H9 (cell line): Measurements from ENCODE around the gene SST. TPM values are rescaled to one million over a fixed set of nuclear protein-coding genes. Genes with fewer than 3 reads are reported as not detected.

Experiments used
- DNase-seq: peaks from one replicate; pipeline ENCODE4 v3.0.0-alpha.2; 2017
- H2AFZ ChIP-seq: one replicate; pipeline ENCODE4 v1.6.1; 2013; ENCODE audit warnings: mild to moderate bottlenecking, low read length, control low read depth, moderate library complexity
- H2AK5ac ChIP-seq: 2 replicates; pipeline ENCODE4 v1.6.1; 2013; ENCODE audit warnings: low read length, control low read depth, mixed read lengths; ENCODE audit not compliant: insufficient read length
- H2BK120ac ChIP-seq: one replicate; pipeline ENCODE4 v1.6.1; 2013; ENCODE audit warnings: low read depth, mild to moderate bottlenecking, low read length, control low read depth, inconsistent platforms; ENCODE audit not compliant: poor library complexity, severe bottlenecking
- H2BK12ac ChIP-seq: 2 replicates; pipeline ENCODE4 v1.6.1; 2013; ENCODE audit warnings: low read length, control low read depth, mixed read lengths, low read depth; ENCODE audit not compliant: insufficient read length
- H2BK15ac ChIP-seq: 2 replicates; pipeline ENCODE4 v1.6.1; 2013; ENCODE audit warnings: low read depth, low read length, control low read depth
- H2BK20ac ChIP-seq: one replicate; pipeline ENCODE4 v1.6.1; 2013; ENCODE audit warnings: low read depth, mild to moderate bottlenecking, low read length, control low read depth, inconsistent platforms; ENCODE audit not compliant: poor library complexity, severe bottlenecking
- H2BK5ac ChIP-seq: 2 replicates; pipeline ENCODE4 v1.6.1; 2013; ENCODE audit warnings: low read length, control low read depth, mixed read lengths; ENCODE audit not compliant: insufficient read length
- H3K14ac ChIP-seq: 2 replicates; pipeline ENCODE4 v1.6.1; 2013; ENCODE audit warnings: low read length, control low read depth; ENCODE audit not compliant: insufficient read depth
- H3K18ac ChIP-seq: 2 replicates; pipeline ENCODE4 v1.6.1; 2013; ENCODE audit warnings: low read depth, mild to moderate bottlenecking, mixed read lengths, low read length, control low read depth; ENCODE audit not compliant: insufficient read length
- H3K23ac ChIP-seq: 2 replicates; pipeline ENCODE4 v1.6.1; 2013; ENCODE audit warnings: low read length, control low read depth, mixed read lengths, low read depth; ENCODE audit not compliant: insufficient read length
- H3K23me2 ChIP-seq: 2 replicates; pipeline ENCODE4 v1.6.1; 2013; ENCODE audit warnings: low read depth, mild to moderate bottlenecking, mixed read lengths, low read length, control low read depth; ENCODE audit not compliant: insufficient read length, poor library complexity, severe bottlenecking
- H3K27ac ChIP-seq: 2 replicates; pipeline ENCODE4 v1.5.1; 2013; ENCODE audit warnings: low read length, control low read depth, mixed read lengths, low read depth; ENCODE audit not compliant: insufficient read length
- H3K27me3 ChIP-seq: 2 replicates; pipeline ENCODE4 v1.6.1; 2013; ENCODE audit warnings: low read length, control low read depth, inconsistent platforms; ENCODE audit not compliant: insufficient read depth
- H3K4ac ChIP-seq: 2 replicates; pipeline ENCODE4 v1.6.1; 2013; ENCODE audit warnings: low read depth, mild to moderate bottlenecking, control low read depth, inconsistent platforms, low read length, moderate library complexity
- H3K4me1 ChIP-seq: 2 replicates; pipeline ENCODE4 v1.6.1; 2013; ENCODE audit warnings: low read length, control low read depth, inconsistent platforms; ENCODE audit not compliant: insufficient read depth
- H3K4me2 ChIP-seq: 2 replicates; pipeline ENCODE4 v1.6.1; 2013; ENCODE audit warnings: low read length, control low read depth, mixed read lengths; ENCODE audit not compliant: insufficient read length, insufficient read depth
- H3K56ac ChIP-seq: 2 replicates; pipeline ENCODE4 v1.6.1; 2013; ENCODE audit warnings: low read depth, mild to moderate bottlenecking, mixed read lengths, low read length, control low read depth; ENCODE audit not compliant: insufficient read length
- H3K79me1 ChIP-seq: 2 replicates; pipeline ENCODE4 v1.6.1; 2013; ENCODE audit warnings: low read depth, mild to moderate bottlenecking, moderate library complexity, low read length, control low read depth, inconsistent platforms; ENCODE audit not compliant: insufficient read depth, poor library complexity, severe bottlenecking
- H3K79me2 ChIP-seq: 2 replicates; pipeline ENCODE4 v1.6.1; 2013; ENCODE audit warnings: low read length, control low read depth, inconsistent platforms; ENCODE audit not compliant: insufficient read depth
- H3K9ac ChIP-seq: 2 replicates; pipeline ENCODE4 v1.6.1; 2013; ENCODE audit warnings: low read length, control low read depth, mixed read lengths; ENCODE audit not compliant: insufficient read length; ENCODE audit errors: extremely low read depth
- H3K9me3 ChIP-seq: one replicate; pipeline ENCODE4 v1.6.1; 2013; ENCODE audit warnings: low read depth, low read length, inconsistent platforms; ENCODE audit not compliant: control insufficient read depth
- H3T11ph ChIP-seq: one replicate; pipeline ENCODE4 v1.6.1; 2013; ENCODE audit warnings: mild to moderate bottlenecking, low read length, control low read depth, inconsistent platforms
- H4K20me1 ChIP-seq: one replicate; pipeline ENCODE4 v1.6.1; 2013; ENCODE audit not compliant: control insufficient read depth, insufficient read length, insufficient read depth
- H4K5ac ChIP-seq: 2 replicates; pipeline ENCODE4 v1.6.1; 2013; ENCODE audit warnings: low read depth, mild to moderate bottlenecking, mixed read lengths, low read length, control low read depth; ENCODE audit not compliant: insufficient read length
- H4K8ac ChIP-seq: replicated peaks from 2 replicates; pipeline ENCODE4 v1.6.1; 2013; ENCODE audit warnings: low read length, control low read depth, mixed read lengths, low read depth; ENCODE audit not compliant: insufficient read length
- H4K91ac ChIP-seq: 2 replicates; pipeline ENCODE4 v1.6.1; 2013; ENCODE audit warnings: low read depth, mild to moderate bottlenecking, moderate library complexity, mixed read lengths, low read length, control low read depth; ENCODE audit not compliant: insufficient read length
- H3K27ac Mint-ChIP-seq, 3 experiments: 2 replicates in 2 of 3; 3 replicates in 1 of 3; pipeline ENCODE4 v1.8.0; 2020 to 2021; ENCODE audit warnings: mixed read lengths in 3 of 3, mild to moderate bottlenecking in 1 of 3, moderate library complexity in 1 of 3
- H3K27me3 Mint-ChIP-seq: 2 replicates; pipeline ENCODE4 v1.8.0; 2021; ENCODE audit warnings: low read depth, mild to moderate bottlenecking, moderate library complexity, mixed read lengths
- H3K36me3 Mint-ChIP-seq, 3 experiments: 2 replicates in 2 of 3; 3 replicates in 1 of 3; pipeline ENCODE4 v1.8.0; 2020 to 2021; ENCODE audit warnings: low read depth in 3 of 3, mixed read lengths in 3 of 3; ENCODE audit not compliant: insufficient read depth in 1 of 3
- H3K4me1 Mint-ChIP-seq, 2 experiments: 2 replicates each; pipeline ENCODE4 v1.8.0; 2020; ENCODE audit warnings: mixed read lengths in 2 of 2
- H3K4me3 Mint-ChIP-seq, 2 experiments: 2 replicates in 1 of 2; 3 replicates in 1 of 2; pipeline ENCODE4 v1.8.0; 2020 to 2021; ENCODE audit warnings: mild to moderate bottlenecking in 2 of 2, mixed read lengths in 2 of 2, moderate library complexity in 1 of 2
- H3K9me3 Mint-ChIP-seq, 2 experiments: 2 replicates in 1 of 2; 3 replicates in 1 of 2; pipeline ENCODE4 v1.8.0; 2020; ENCODE audit warnings: mild to moderate bottlenecking in 2 of 2, mixed read lengths in 2 of 2, moderate library complexity in 1 of 2
- WGBS: extraction: QIAGEN DNeasy Blood & Tissue Kit; methylation state at CpG from one replicate; pipeline ENCODE4 v1.1.7; 2013; ENCODE audit warnings: missing lambda C conversion rate, low lambda C conversion rate, mixed read lengths; ENCODE audit not compliant: insufficient read length; ENCODE audit errors: extremely low coverage; 5-methylcytosine and 5-hydroxymethylcytosine counted together
- total RNA-seq: library from RNA; stranded (reverse); gene quantifications from 2 replicates; pipeline ENCODE4 v1.2.1, GENCODE V29; 2021
- TF ChIP-seq, protein P1 (sequence below): fragments of 200-600 bp; sonication (generic); conservative IDR thresholded peaks from 3 replicates; pipeline ENCODE4 v1.8.0; 2021; ENCODE audit warnings: antibody characterized with exemption, mild to moderate bottlenecking

Gene SST
- total RNA-seq, 1 experiment from 2014 or later, result not detected

DNA sequence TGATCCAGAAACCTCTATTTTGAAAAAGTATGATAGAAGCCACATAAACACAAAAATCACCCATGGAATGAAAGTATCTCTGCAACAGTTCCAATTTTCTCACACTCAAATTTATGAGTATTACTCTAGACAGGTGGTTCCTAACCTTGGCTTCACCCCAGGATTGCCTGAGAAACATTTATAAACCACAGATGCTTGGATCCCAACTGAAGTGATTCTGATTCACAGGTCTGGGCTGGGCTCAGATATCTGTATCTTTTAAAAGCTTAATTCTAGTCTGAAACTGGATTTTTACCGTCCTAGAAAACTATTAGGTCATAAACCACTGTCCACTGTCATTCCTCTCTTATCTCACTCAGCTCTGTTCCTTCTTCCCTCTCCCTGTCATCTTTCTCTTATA is 7.4 kb upstream of the SST start:
- no peak overlapping the region for H3K27ac Mint-ChIP-seq
- Histone ChIP-seq H3K79me1 (no peaks in the 10 kb centered on the region), H2BK120ac (no peak overlapping the region), H3T11ph (no peak overlapping the region), H2BK12ac (no peak overlapping the region), H3K23me2 (no peaks in the 10 kb centered on the region), H2AK5ac (no peak overlapping the region), H4K20me1 (no peaks in the 10 kb centered on the region), H2BK5ac (no peak overlapping the region), H4K5ac (no peak overlapping the region), H3K4ac (no peak overlapping the region), H3K14ac (no peak overlapping the region), H3K27ac (no peak overlapping the region), H2BK15ac (no peak overlapping the region), H4K91ac (no peak overlapping the region), H3K56ac (no peak overlapping the region), H3K4me2 (no peak overlapping the region), H4K8ac (no peak overlapping the region), H3K4me1 (no peaks in the 10 kb centered on the region), H3K27me3 (no peaks in the 10 kb centered on the region; the same call in 1 of the 2 replicates), H2BK20ac (no peak overlapping the region), H3K79me2 (no peaks in the 10 kb centered on the region), H3K9ac (no peak overlapping the region), H3K9me3 (no peaks in the 10 kb centered on the region), H2AFZ (no peak overlapping the region), H3K18ac (no peak overlapping the region), H3K23ac (no peak overlapping the region)
- H3K4me3 Mint-ChIP-seq, result no peak overlapping the region
- no peaks in the 10 kb centered on the region for H3K9me3 Mint-ChIP-seq
- DNase-seq, result no peak
- H3K27me3 Mint-ChIP-seq, result peaks cover 29% of the 10 kb centered on the region
- no CpG with 5 or more reads among the region's 1 CpG for WGBS
- peaks cover 10 to 15% of the 10 kb centered on the region in 2 experiments for H3K4me1 Mint-ChIP-seq
- TF ChIP-seq, protein P1, sequence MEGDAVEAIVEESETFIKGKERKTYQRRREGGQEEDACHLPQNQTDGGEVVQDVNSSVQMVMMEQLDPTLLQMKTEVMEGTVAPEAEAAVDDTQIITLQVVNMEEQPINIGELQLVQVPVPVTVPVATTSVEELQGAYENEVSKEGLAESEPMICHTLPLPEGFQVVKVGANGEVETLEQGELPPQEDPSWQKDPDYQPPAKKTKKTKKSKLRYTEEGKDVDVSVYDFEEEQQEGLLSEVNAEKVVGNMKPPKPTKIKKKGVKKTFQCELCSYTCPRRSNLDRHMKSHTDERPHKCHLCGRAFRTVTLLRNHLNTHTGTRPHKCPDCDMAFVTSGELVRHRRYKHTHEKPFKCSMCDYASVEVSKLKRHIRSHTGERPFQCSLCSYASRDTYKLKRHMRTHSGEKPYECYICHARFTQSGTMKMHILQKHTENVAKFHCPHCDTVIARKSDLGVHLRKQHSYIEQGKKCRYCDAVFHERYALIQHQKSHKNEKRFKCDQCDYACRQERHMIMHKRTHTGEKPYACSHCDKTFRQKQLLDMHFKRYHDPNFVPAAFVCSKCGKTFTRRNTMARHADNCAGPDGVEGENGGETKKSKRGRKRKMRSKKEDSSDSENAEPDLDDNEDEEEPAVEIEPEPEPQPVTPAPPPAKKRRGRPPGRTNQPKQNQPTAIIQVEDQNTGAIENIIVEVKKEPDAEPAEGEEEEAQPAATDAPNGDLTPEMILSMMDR, result no peak
- H3K36me3 Mint-ChIP-seq, result no peaks in the 10 kb centered on the region
